Small intestine (tissue), 7 donors: ENCODE results near the gene KMT2C. TPM values are rescaled to one million over a fixed set of nuclear protein-coding genes. Genes with fewer than 3 reads are reported as not detected.

ENCODE experiments used
- DNase-seq, 2 donors: peaks; one replicate each; pipeline versions ENCODE4 v3.0.0 to v3.0.0-alpha.2; 2013
- FAIRE-seq: peaks from 2 replicates; lab custom pipeline; 2012; peaks lifted over from hg19 to GRCh38; lab: Jason Lieb, UNC
- H3K27ac ChIP-seq, 3 donors: one replicate each; pipeline ENCODE4 v1.5.1; 2013; ENCODE audit warnings: low read length in 2 of 3, mild to moderate bottlenecking in 2 of 3, control low read depth in 1 of 3, inconsistent platforms in 1 of 3, low read depth in 1 of 3, moderate library complexity in 1 of 3
- H3K27me3 ChIP-seq, 3 donors: one replicate each; pipeline ENCODE4 v1.6.1; 2013; ENCODE audit warnings: low read length in 3 of 3, inconsistent platforms in 1 of 3; ENCODE audit not compliant: control insufficient read depth in 3 of 3, insufficient read depth in 3 of 3
- H3K36me3 ChIP-seq, 3 donors: one replicate each; pipeline ENCODE4 v1.6.1; 2013; ENCODE audit warnings: low read length in 3 of 3, inconsistent platforms in 1 of 3, low read depth in 1 of 3, mild to moderate bottlenecking in 1 of 3, moderate library complexity in 1 of 3; ENCODE audit not compliant: control insufficient read depth in 3 of 3, insufficient read depth in 2 of 3
- H3K4me1 ChIP-seq, 3 donors: one replicate each; pipeline ENCODE4 v1.6.1; 2013; ENCODE audit warnings: low read length in 2 of 3, inconsistent platforms in 1 of 3, low read depth in 1 of 3, mild to moderate bottlenecking in 1 of 3, moderate library complexity in 1 of 3; ENCODE audit not compliant: control insufficient read depth in 3 of 3, insufficient read depth in 2 of 3
- H3K4me3 ChIP-seq, 3 donors: one replicate each; pipeline ENCODE4 v1.5.1; 2013; ENCODE audit warnings: low read length in 3 of 3, control low read depth in 1 of 3, inconsistent platforms in 1 of 3, low read depth in 1 of 3, mild to moderate bottlenecking in 1 of 3, moderate library complexity in 1 of 3
- H3K9me3 ChIP-seq, 2 donors: one replicate each; pipeline ENCODE4 v1.6.1; 2013; ENCODE audit warnings: low read depth in 1 of 2, low read length in 1 of 2; ENCODE audit not compliant: control insufficient read depth in 2 of 2, insufficient read depth in 1 of 2
- WGBS, 3 donors: extraction: QIAGEN DNeasy Blood & Tissue Kit; methylation state at CpG; one replicate each; pipeline ENCODE4 v1.1.7; 2013; 5-methylcytosine and 5-hydroxymethylcytosine counted together
- polyA plus RNA-seq, 4 donors: library from polyadenylated mRNA; stranded (reverse) in 3 of 4; unstranded in 1 of 4; fragments of 200-250 nt in 3 of 4; fragments of 120-200 nt in 1 of 4; gene quantifications; one replicate each; pipeline versions ENCODE4 v1.2.1 to v1.2.3, GENCODE V29; 2013
- donor health status: healthy with polysubstance abuse.
- donor health status: control.
- donor health status: control.
- donor health status: Bipolar disorder and iron deficiency.
- donor health status: healthy.

The KMT2C gene
- polyA plus RNA-seq, 4 donors: 5.7 to 34.8 (median 8.6) TPM

DNA sequence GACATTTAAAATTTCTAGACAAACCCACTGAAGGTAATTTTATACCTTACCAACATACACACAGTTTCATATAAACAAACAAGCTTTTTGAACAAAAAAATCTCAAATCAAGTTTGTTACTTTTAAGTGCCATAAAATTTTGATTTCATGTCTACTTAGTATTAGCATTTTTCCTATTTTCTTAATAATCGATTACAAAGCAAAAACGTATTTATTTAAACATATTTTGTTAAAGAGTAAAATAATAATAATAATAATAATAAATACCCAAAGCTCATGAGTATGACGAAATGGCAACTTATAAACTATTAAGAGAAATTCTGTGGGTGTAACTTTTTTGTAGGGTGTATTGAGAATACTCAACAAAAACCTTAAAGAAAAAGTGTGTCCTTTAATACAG is 232.7 kb downstream of the KMT2C start:
- DNase-seq (no peak), FAIRE-seq (no peak)
- H3K27me3 ChIP-seq: no peaks in the 10 kb centered on the region
- H3K4me1 ChIP-seq: no peaks in the 10 kb centered on the region
- no peak overlapping the region for H3K4me3 ChIP-seq
- 90 to 95% (median 93%) methylated on average over 3 of the region's 3 CpGs for WGBS, 3 donors
- no peak overlapping the region for H3K27ac ChIP-seq
- no peaks in the 10 kb centered on the region for H3K9me3 ChIP-seq
- H3K36me3 ChIP-seq: peaks cover 2 to 11% (median 3%) of the 10 kb centered on the region in 3 donors

GRCh38 chr7:152202056-152202455 is 233.7 kb downstream of the KMT2C start:
- no peak for FAIRE-seq
- DNase-seq: no peak

GRCh38 chr7:152200395-152200794 is 235.4 kb downstream of the KMT2C start:
- FAIRE-seq: no peak

More at GRCh38 chr7:152202056-152202455, 233.7 kb downstream of the KMT2C start:
- H3K27ac ChIP-seq: no peak overlapping the region
- peaks cover 2 to 11% (median 3%) of the 10 kb centered on the region in 3 donors for H3K36me3 ChIP-seq
- H3K9me3 ChIP-seq: no peaks in the 10 kb centered on the region
- no peaks in the 10 kb centered on the region for H3K4me1 ChIP-seq
- WGBS, 3 donors: 81 to 97% (median 90%) methylated on average over 3 of the region's 3 CpGs
- H3K4me3 ChIP-seq: no peak overlapping the region
- no peaks in the 10 kb centered on the region for H3K27me3 ChIP-seq

GRCh38 chr7:152196391-152196790 is 239.4 kb downstream of the KMT2C start:
- DNase-seq (no peak), FAIRE-seq (no peak)
- 96% methylated on average over 4 of the region's 4 CpGs for WGBS, 3 donors

More at GRCh38 chr7:152200395-152200794, 235.4 kb downstream of the KMT2C start:
- Histone ChIP-seq H3K36me3 (peaks cover 2 to 16% (median 3%) of the 10 kb centered on the region in 3 donors), H3K9me3 (no peaks in the 10 kb centered on the region), H3K27ac (no peak overlapping the region), H3K27me3 (no peaks in the 10 kb centered on the region), H3K4me3 (no peak overlapping the region), H3K4me1 (no peaks in the 10 kb centered on the region)
- 95 to 98% (median 97%) methylated on average over 6 of the region's 6 CpGs for WGBS, 3 donors
- no peak for DNase-seq

DNA sequence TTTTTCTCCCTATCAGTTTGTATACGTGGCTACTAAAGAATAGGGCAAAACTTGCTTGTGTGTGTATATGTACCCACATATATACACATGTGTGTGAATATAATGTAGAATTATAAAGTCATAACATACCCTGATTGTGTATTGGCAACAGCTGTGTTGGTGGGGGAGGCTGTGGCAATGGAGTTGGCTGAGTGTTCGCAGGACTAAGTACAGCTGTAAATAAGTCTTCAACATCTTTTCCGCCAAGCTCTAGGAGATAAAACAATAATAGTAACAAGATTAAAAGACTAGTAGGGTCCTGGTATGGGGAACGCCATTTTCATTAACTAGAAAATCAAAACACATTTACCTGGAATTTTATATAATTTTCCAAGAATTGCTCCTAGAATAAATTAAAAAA is 241.9 kb downstream of the KMT2C start:
- FAIRE-seq (no peak), DNase-seq (no peak)
- Histone ChIP-seq H3K27ac (no peak overlapping the region), H3K36me3 (peaks cover 0 to 25% (median 18%) of the 10 kb centered on the region in 3 donors), H3K9me3 (no peaks in the 10 kb centered on the region), H3K4me1 (no peaks in the 10 kb centered on the region), H3K27me3 (no peaks in the 10 kb centered on the region), H3K4me3 (no peak overlapping the region)
- WGBS, 3 donors: 94 to 97% (median 95%) methylated on average over 4 of the region's 4 CpGs

More at GRCh38 chr7:152196391-152196790, 239.4 kb downstream of the KMT2C start:
- Histone ChIP-seq H3K9me3 (no peaks in the 10 kb centered on the region), H3K4me1 (no peaks in the 10 kb centered on the region), H3K27ac (no peak overlapping the region), H3K4me3 (no peak overlapping the region), H3K36me3 (peaks cover 0 to 24% (median 14%) of the 10 kb centered on the region in 3 donors), H3K27me3 (no peaks in the 10 kb centered on the region)

DNA sequence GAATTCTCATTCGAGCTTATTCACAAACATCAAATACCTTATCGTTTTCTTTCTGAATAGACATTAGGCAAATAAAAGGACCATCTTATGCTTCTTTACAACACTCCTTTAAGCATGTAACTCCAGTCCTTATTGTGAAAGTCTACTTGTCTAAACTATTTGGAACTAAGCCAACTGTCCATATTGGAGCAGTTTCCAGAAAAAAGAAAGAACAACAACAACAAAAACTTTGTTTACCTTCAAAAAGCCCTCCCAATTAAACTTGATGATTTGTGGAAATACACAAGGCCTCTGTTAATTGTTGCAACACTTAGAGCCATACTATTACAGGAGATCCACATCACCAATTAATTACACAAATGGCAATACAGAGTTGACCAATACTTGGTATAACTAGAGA is 246.7 kb downstream of the KMT2C start:
- DNase-seq (no peak), FAIRE-seq (peak; percentile 51)
- H3K9me3 ChIP-seq: no peaks in the 10 kb centered on the region
- no peak overlapping the region for H3K4me3 ChIP-seq
- H3K36me3 ChIP-seq: peaks cover 0 to 27% (median 24%) of the 10 kb centered on the region in 3 donors
- no peak overlapping the region for H3K27ac ChIP-seq
- no peaks in the 10 kb centered on the region for H3K27me3 ChIP-seq
- no peaks in the 10 kb centered on the region for H3K4me1 ChIP-seq
- 85 to 92% (median 87%) methylated on average over 2 of the region's 2 CpGs for WGBS, 3 donors

DNA sequence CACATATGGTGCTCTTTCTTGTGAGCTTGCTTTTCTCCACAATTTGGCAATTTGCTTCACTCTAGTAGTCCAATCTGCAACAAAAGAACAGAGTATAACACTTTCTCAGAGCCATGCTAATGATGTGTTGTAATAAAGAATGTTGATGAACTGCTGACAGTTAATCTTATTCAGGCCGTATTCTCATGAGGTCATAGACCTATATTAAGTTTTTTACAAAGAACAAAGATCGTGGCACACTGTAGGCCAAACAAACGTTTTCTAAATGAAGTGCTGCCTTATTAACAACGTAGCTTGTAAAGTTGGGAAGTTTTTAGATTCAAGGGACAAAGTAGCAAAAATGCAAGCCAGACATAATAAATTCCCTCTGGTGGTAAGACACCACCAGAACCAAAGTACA is 250.2 kb downstream of the KMT2C start:
- H3K27me3 ChIP-seq: no peaks in the 10 kb centered on the region
- 62 to 68% (median 66%) methylated on average over 4 of the region's 4 CpGs for WGBS, 3 donors
- no peaks in the 10 kb centered on the region for H3K9me3 ChIP-seq
- DNase-seq: no peak
- FAIRE-seq: no peak
- H3K36me3 ChIP-seq: peaks cover 11 to 34% (median 25%) of the 10 kb centered on the region in 3 donors
- no peak overlapping the region for H3K4me3 ChIP-seq
- no peak overlapping the region for H3K27ac ChIP-seq
- no peaks in the 10 kb centered on the region for H3K4me1 ChIP-seq

- Histone ChIP-seq H3K4me1 (no peaks in the 10 kb centered on the region), H3K9me3 (no peaks in the 10 kb centered on the region), H3K4me3 (no peak overlapping the region), H3K27me3 (no peaks in the 10 kb centered on the region), H3K36me3 (peaks cover 19 to 54% (median 24%) of the 10 kb centered on the region in 3 donors), H3K27ac (no peak overlapping the region)
- DNase-seq (peak in 1 of 2 donors; percentile 4), FAIRE-seq (no peak)
- WGBS, 3 donors: 97 to 100% (median 100%) methylated on average over 1 of the region's 1 CpG
Observed at GRCh38 chr7:152180587-152180986, 255.2 kb downstream of the KMT2C start.

- H3K27ac ChIP-seq: no peak overlapping the region
- no peaks in the 10 kb centered on the region for H3K4me1 ChIP-seq
- H3K4me3 ChIP-seq: no peak overlapping the region
- H3K27me3 ChIP-seq: no peaks in the 10 kb centered on the region
- DNase-seq: no peak
- 96 to 98% (median 96%) methylated on average over 5 of the region's 5 CpGs for WGBS, 3 donors
- H3K9me3 ChIP-seq: no peaks in the 10 kb centered on the region
- FAIRE-seq: no peak
- H3K36me3 ChIP-seq: peaks cover 19 to 59% (median 24%) of the 10 kb centered on the region in 3 donors
Observed at GRCh38 chr7:152180048-152180447, 255.8 kb downstream of the KMT2C start.
